Lower leg skin (tissue), 4 donors: ENCODE results near the gene RBM44. TPM values are rescaled to one million over a fixed set of nuclear protein-coding genes. Genes with fewer than 3 reads are reported as not detected.

Experiments used
- DNase-seq, 2 donors: peaks; one replicate each; pipeline ENCODE4 v3.0.0-alpha.2; 2019; ENCODE audit warnings: low spot score in 2 of 2
- H3K4me3 ChIP-seq: fragments of 200-600 bp; sonication (generic); 2 replicates; pipeline ENCODE4 v1.5.1; 2017; ENCODE audit warnings: mild to moderate bottlenecking, low read depth; ENCODE audit not compliant: poor library complexity, severe bottlenecking
- CTCF ChIP-seq, 3 donors: fragments of 450-650 bp; IDR thresholded peaks; one replicate each; pipeline ENCODE4 v1.5.1; 2016; ENCODE audit warnings: antibody characterized with exemption in 3 of 3, mild to moderate bottlenecking in 3 of 3, moderate library complexity in 2 of 3
- POLR2A ChIP-seq, 2 donors: fragments of 450-650 bp; IDR thresholded peaks; one replicate each; pipeline ENCODE4 v1.6.1; 2016 to 2017; ENCODE audit warnings: antibody characterized with exemption in 2 of 2, mild to moderate bottlenecking in 1 of 2, moderate library complexity in 1 of 2
- WGBS, 2 donors: methylation state at CpG; one replicate each; pipeline ENCODE4 v1.1.5; 2018; 5-methylcytosine and 5-hydroxymethylcytosine counted together
- intact Hi-C: fragments of 100-400 bp; cut with DNase I; formaldehyde crosslinking; loops from one replicate; pipeline ENCODE4 v1.15.0; 2023; ENCODE audit warnings: low total_unique reads
- total RNA-seq, 4 donors: library from RNA; depleted of rRNA; stranded (reverse); fragments of >200 nt; gene quantifications; one replicate each; pipeline ENCODE4 v1.1.0, GENCODE V29; 2016

The RBM44 gene
- total RNA-seq, 4 donors from 2014 or later = 0.12 to 0.38 (median 0.23) TPM

GRCh38 chr2:237786936-237787335 is 11.6 kb upstream of the RBM44 start:
- WGBS, 2 donors = 90 to 94% methylated on average over 4 of the region's 4 CpGs
- intact Hi-C loops = no loop called here
- TF ChIP-seq POLR2A (IDR thresholded peaks at IDR 0.05) = no peak
- no peak overlapping the region for H3K4me3 ChIP-seq
- DNase-seq = no peak

- WGBS, 2 donors = 80 to 86% methylated on average over 4 of the region's 4 CpGs
- no peak overlapping the region for H3K4me3 ChIP-seq
- no peak for DNase-seq
- intact Hi-C loops = no loop called here
- TF ChIP-seq CTCF (IDR thresholded peaks at IDR 0.05) (no peak), POLR2A (IDR thresholded peaks at IDR 0.05) (no peak)
These were observed 8.2 kb upstream of the RBM44 start for GRCh38 chr2:237790353-237790752.

GRCh38 chr2:237791977-237792727 is 6.4 kb upstream of the RBM44 start:
- no peak for TF ChIP-seq POLR2A (IDR thresholded peaks at IDR 0.05)
- TF ChIP-seq CTCF (IDR thresholded peaks at IDR 0.05) = no peak
- intact Hi-C loops = no loop called here
- no peak overlapping the region for H3K4me3 ChIP-seq
- no peak for DNase-seq
- WGBS, 2 donors = 62 to 66% methylated on average over 6 of the region's 6 CpGs

- 97 to 98% methylated on average over 3 of the region's 3 CpGs for WGBS, 2 donors
- intact Hi-C loops = no loop called here
- DNase-seq = no peak
- TF ChIP-seq POLR2A (IDR thresholded peaks at IDR 0.05) (no peak), CTCF (IDR thresholded peaks at IDR 0.05) (no peak)
- no peak overlapping the region for H3K4me3 ChIP-seq
These were observed 1.3 kb upstream of the RBM44 start for GRCh38 chr2:237797253-237797652.

GRCh38 chr2:237799060-237799428 is 465 bp downstream of the RBM44 start:
- no peak overlapping the region for H3K4me3 ChIP-seq
- no peak for DNase-seq
- WGBS, 2 donors = 95 to 96% methylated on average over 33 to 34 of the region's 34 CpGs
- TF ChIP-seq CTCF (IDR thresholded peaks at IDR 0.05) (no peak), POLR2A (IDR thresholded peaks at IDR 0.05) (no peak)
- intact Hi-C loops = no loop called here

GRCh38 chr2:237801466-237801865 is 2.9 kb downstream of the RBM44 start:
- no peak for DNase-seq
- no peak for TF ChIP-seq POLR2A (IDR thresholded peaks at IDR 0.05)
- TF ChIP-seq CTCF (IDR thresholded peaks at IDR 0.05) = no peak
- intact Hi-C loops = no loop called here
- WGBS, 2 donors = 74 to 80% methylated on average over 2 of the region's 2 CpGs
- H3K4me3 ChIP-seq = no peak overlapping the region
